ENCODE measurements around the gene ASIC1. TPM values are rescaled to one million over a fixed set of nuclear protein-coding genes. Genes with fewer than 3 reads are reported as not detected.
A peak's percentile ranks its signal among the peaks of the same experiment; 100 is the strongest.

Gene ASIC1
- total and polyA plus RNA-seq, 2 of the 13 experiments (the other 11 are each of a cell fraction or from before 2014, with no cell fraction given): 0.44 to 1.5 TPM

DNA sequence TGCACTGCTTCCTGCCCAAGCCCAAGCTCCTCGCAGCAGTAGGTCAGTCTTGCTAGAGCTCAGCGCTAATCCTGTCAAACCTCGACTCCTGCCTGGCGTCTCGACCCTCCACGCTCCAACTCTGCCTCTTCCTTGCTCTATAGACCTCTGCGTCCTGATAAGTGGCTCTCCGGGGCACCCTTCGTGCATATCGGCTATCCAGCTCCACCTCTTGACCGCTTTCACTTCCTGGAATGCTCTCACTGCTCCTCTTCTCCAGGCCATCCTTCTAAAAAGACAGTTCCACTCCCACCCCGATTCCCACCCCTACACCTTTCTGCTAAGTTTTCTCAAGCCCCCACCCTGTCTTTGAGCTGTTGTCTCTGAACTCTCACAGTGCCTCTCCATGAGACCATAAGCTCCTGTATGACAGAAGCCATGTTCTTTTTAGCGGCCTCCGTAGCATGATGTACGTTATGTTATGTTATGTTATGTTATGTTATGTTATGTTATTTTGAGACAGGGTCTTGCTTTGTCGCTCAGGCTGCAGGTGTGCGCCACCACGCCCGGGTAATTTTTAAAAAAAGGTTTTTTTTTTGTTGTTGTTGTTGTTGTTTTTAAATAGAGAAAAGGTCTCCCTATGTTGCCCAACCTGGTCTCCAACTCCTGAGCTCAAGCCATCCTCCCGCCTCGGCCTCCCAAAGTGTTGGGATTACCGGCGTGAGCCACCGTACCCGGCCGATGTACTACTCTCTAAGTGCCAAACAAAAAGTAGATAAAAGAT, 55.2 kb downstream of the ASIC1 start (continued):
- TF ChIP-seq ZNF484 (CRISPR knock-in tag; IDR thresholded peaks at IDR 0.05; ENCODE audit: borderline replicate concordance, low read depth) (no peak), NR2C2 (CRISPR knock-in tag; IDR thresholded peaks at IDR 0.05; ENCODE audit: borderline replicate concordance) (no peak), ZNF251 (CRISPR knock-in tag; IDR thresholded peaks at IDR 0.05) (0 out of 2 replicates have a peak, but pooled peaks have one; percentile 41), HMGA1 (CRISPR knock-in tag; conservative IDR thresholded peaks at IDR 0.05) (no peak), POLR2A (IDR thresholded peaks at IDR 0.05; ENCODE audit: insufficient read depth in 1 of 2, low read depth in 2 of 2, low read length in 2 of 2) (peak in 1 of 2 experiments; percentile 3; a peak in 1 of 4 replicates), KMT2B (CRISPR knock-in tag; IDR thresholded peaks at IDR 0.05) (0 out of 2 replicates have a peak, but pooled peaks have one; percentile 5), ZNF343 (CRISPR knock-in tag; IDR thresholded peaks at IDR 0.05) (no peak), ARID2 (CRISPR knock-in tag; IDR thresholded peaks at IDR 0.05; ENCODE audit: borderline replicate concordance) (0 out of 2 replicates have a peak, but pooled peaks have one; percentile 68), SPEN (CRISPR knock-in tag; IDR thresholded peaks at IDR 0.05; ENCODE audit: low read depth) (0 out of 2 replicates have a peak, but pooled peaks have one; percentile 1), RNF2 (conservative IDR thresholded peaks at IDR 0.05; ENCODE audit: low read depth) (0 out of 2 replicates have a peak, but pooled peaks have one; percentile 9), CC2D1A (CRISPR knock-in tag; IDR thresholded peaks at IDR 0.05) (no peak), ZFY (CRISPR knock-in tag; IDR thresholded peaks at IDR 0.05) (peak; percentile 9; the same call in 1 of the 2 replicates), ZFYVE20 (CRISPR knock-in tag; IDR thresholded peaks at IDR 0.05; ENCODE audit: borderline replicate concordance, low read depth) (0 out of 2 replicates have a peak, but pooled peaks have one; percentile 3), IKZF4 (CRISPR knock-in tag; IDR thresholded peaks at IDR 0.05; ENCODE audit: borderline replicate concordance, low read depth, not compliant biosample characterization) (peak; percentile 5), NCOA1 (CRISPR knock-in tag; IDR thresholded peaks at IDR 0.05) (no peak), ZNF510 (CRISPR knock-in tag; IDR thresholded peaks at IDR 0.05; ENCODE audit: low read depth) (no peak), TARDBP (CRISPR knock-in tag; IDR thresholded peaks at IDR 0.05) (0 out of 2 replicates have a peak, but pooled peaks have one; percentile 16), RBAK (CRISPR knock-in tag; IDR thresholded peaks at IDR 0.05) (no peak)
- TF ChIP-seq, protein P1, sequence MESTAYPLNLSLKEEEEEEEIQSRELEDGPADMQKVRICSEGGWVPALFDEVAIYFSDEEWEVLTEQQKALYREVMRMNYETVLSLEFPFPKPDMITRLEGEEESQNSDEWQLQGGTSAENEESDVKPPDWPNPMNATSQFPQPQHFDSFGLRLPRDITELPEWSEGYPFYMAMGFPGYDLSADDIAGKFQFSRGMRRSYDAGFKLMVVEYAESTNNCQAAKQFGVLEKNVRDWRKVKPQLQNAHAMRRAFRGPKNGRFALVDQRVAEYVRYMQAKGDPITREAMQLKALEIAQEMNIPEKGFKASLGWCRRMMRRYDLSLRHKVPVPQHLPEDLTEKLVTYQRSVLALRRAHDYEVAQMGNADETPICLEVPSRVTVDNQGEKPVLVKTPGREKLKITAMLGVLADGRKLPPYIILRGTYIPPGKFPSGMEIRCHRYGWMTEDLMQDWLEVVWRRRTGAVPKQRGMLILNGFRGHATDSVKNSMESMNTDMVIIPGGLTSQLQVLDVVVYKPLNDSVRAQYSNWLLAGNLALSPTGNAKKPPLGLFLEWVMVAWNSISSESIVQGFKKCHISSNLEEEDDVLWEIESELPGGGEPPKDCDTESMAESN (CRISPR knock-in tag; conservative IDR thresholded peaks at IDR 0.05): peak; percentile 1; the same call in 1 of the 2 replicates
- TF ChIP-seq, protein P2, sequence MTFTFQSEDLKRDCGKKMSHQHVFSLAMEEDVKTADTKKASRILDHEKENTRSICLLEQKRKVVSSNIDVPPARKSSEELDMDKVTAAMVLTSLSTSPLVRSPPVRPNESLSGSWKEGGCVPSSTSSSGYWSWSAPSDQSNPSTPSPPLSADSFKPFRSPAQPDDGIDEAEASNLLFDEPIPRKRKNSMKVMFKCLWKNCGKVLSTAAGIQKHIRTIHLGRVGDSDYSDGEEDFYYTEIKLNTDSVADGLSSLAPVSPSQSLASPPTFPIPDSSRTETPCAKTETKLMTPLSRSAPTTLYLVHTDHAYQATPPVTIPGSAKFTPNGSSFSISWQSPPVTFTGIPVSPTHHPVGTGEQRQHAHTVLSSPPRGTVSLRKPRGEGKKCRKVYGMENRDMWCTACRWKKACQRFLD (CRISPR knock-in tag; IDR thresholded peaks at IDR 0.05; ENCODE audit: borderline replicate concordance): peak; percentile 78; the same call in 1 of the 2 replicates
- TF ChIP-seq, protein P3, sequence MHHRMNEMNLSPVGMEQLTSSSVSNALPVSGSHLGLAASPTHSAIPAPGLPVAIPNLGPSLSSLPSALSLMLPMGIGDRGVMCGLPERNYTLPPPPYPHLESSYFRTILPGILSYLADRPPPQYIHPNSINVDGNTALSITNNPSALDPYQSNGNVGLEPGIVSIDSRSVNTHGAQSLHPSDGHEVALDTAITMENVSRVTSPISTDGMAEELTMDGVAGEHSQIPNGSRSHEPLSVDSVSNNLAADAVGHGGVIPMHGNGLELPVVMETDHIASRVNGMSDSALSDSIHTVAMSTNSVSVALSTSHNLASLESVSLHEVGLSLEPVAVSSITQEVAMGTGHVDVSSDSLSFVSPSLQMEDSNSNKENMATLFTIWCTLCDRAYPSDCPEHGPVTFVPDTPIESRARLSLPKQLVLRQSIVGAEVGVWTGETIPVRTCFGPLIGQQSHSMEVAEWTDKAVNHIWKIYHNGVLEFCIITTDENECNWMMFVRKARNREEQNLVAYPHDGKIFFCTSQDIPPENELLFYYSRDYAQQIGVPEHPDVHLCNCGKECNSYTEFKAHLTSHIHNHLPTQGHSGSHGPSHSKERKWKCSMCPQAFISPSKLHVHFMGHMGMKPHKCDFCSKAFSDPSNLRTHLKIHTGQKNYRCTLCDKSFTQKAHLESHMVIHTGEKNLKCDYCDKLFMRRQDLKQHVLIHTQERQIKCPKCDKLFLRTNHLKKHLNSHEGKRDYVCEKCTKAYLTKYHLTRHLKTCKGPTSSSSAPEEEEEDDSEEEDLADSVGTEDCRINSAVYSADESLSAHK (CRISPR knock-in tag; IDR thresholded peaks at IDR 0.05; ENCODE audit: borderline replicate concordance): no peak
- TF ChIP-seq, protein P4, sequence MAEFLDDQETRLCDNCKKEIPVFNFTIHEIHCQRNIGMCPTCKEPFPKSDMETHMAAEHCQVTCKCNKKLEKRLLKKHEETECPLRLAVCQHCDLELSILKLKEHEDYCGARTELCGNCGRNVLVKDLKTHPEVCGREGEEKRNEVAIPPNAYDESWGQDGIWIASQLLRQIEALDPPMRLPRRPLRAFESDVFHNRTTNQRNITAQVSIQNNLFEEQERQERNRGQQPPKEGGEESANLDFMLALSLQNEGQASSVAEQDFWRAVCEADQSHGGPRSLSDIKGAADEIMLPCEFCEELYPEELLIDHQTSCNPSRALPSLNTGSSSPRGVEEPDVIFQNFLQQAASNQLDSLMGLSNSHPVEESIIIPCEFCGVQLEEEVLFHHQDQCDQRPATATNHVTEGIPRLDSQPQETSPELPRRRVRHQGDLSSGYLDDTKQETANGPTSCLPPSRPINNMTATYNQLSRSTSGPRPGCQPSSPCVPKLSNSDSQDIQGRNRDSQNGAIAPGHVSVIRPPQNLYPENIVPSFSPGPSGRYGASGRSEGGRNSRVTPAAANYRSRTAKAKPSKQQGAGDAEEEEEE (CRISPR knock-in tag; IDR thresholded peaks at IDR 0.05; ENCODE audit: borderline replicate concordance): no peak

Measured in HepG2 (cell line).